Measurements from ENCODE around the gene ADIPOR2.

The ADIPOR2 gene

DNA sequence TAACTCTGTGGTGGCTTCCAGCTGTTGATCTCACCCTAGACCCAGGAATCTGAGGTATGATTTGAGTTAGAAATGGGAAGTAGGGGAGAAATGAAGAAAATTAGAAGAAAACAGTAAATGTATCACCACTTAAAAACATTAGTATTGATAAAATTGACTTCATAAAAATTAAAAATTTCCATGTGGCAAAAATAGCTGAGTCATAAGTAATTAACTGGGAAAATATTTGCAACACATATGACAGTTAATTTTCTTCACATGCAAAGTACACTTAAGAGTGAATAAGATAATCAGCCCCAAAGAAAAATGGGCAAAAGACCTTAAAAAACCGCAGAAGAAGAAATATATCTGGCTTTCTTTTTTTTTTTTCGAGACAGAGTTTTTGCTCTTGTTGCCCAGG, 25.5 kb upstream of the ADIPOR2 start:
- Histone ChIP-seq H3K4me3 (ENCODE audit: low read depth, low read length, poor library complexity, severe bottlenecking) (no peak overlapping the region), H3K9ac (ENCODE audit: low read length) (no peak overlapping the region)

GRCh38 chr12:1666215-1666614, 24.7 kb upstream of the ADIPOR2 start:
- Histone ChIP-seq H2AFZ (ENCODE audit: low read length) (no peak overlapping the region), H3K36me3 (ENCODE audit: insufficient read depth, low read length) (no peaks in the 10 kb centered on the region), H4K20me1 (ENCODE audit: insufficient read depth, low read length) (no peaks in the 10 kb centered on the region), H3K27ac (ENCODE audit: low read depth, low read length, poor library complexity, severe bottlenecking) (no peak overlapping the region), H3K9me3 (ENCODE audit: low read length) (no peaks in the 10 kb centered on the region), H3K79me2 (ENCODE audit: insufficient read depth, low read length) (no peaks in the 10 kb centered on the region), H3K9ac (ENCODE audit: low read length) (no peak overlapping the region), H3K9me2 (ENCODE audit: low read depth, low read length) (no peaks in the 10 kb centered on the region), H3K4me2 (ENCODE audit: low read length) (no peak overlapping the region), H3K4me1 (ENCODE audit: insufficient read depth, low read length, severe bottlenecking) (peaks cover 8% of the 10 kb centered on the region), H3K27me3 (ENCODE audit: insufficient read depth, low read length) (0 out of 2 replicates have a peak, but pooled peaks cover 4% of the 10 kb centered on the region), H3F3A (ENCODE audit: insufficient read depth, low read length) (no peaks in the 10 kb centered on the region), H3K4me3 (ENCODE audit: low read depth, low read length, poor library complexity, severe bottlenecking) (no peak overlapping the region)
- TF ChIP-seq EZH2 (IDR thresholded peaks at IDR 0.05; ENCODE audit: borderline replicate concordance, low read length) (no peak), CTCF (IDR thresholded peaks at IDR 0.05; ENCODE audit: low read length) (no peak)

More for the DNA sequence above, 25.5 kb upstream of the ADIPOR2 start:
- Histone ChIP-seq H3K9me3 (ENCODE audit: low read length) (no peaks in the 10 kb centered on the region), H3K27me3 (ENCODE audit: insufficient read depth, low read length) (0 out of 2 replicates have a peak, but pooled peaks cover 4% of the 10 kb centered on the region), H3K9me2 (ENCODE audit: low read depth, low read length) (no peaks in the 10 kb centered on the region), H3K27ac (ENCODE audit: low read depth, low read length, poor library complexity, severe bottlenecking) (no peak overlapping the region), H3F3A (ENCODE audit: insufficient read depth, low read length) (no peaks in the 10 kb centered on the region), H2AFZ (ENCODE audit: low read length) (no peak overlapping the region), H3K79me2 (ENCODE audit: insufficient read depth, low read length) (no peaks in the 10 kb centered on the region), H4K20me1 (ENCODE audit: insufficient read depth, low read length) (no peaks in the 10 kb centered on the region), H3K4me2 (ENCODE audit: low read length) (no peak overlapping the region), H3K36me3 (ENCODE audit: insufficient read depth, low read length) (no peaks in the 10 kb centered on the region), H3K4me1 (ENCODE audit: insufficient read depth, low read length, severe bottlenecking) (peaks cover 8% of the 10 kb centered on the region)
- TF ChIP-seq EZH2 (IDR thresholded peaks at IDR 0.05; ENCODE audit: borderline replicate concordance, low read length), result no peak
- TF ChIP-seq CTCF (IDR thresholded peaks at IDR 0.05; ENCODE audit: low read length), result no peak

DNA sequence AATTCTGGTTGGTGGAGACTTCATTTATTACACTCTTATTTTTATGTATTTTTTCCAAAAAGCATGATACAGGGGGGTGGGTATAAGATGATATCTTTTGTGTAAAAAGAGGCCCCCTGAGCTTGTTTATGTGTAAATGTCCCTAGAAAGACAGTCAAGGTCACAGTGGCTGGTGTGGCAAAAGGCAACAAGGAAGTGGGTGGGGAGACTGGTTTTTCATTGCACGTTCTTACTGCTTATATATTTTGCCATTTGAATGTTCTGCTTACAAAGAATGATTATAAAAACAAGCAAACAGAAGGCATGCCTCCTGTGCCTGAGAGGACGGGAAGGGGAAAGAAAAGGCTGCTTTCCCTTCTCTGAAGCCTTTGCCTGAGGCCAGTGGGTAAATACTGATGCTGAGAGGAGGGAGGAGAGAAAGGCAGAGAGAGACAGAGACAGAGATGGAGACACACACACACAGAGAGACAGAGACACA, 24.1 kb upstream of the ADIPOR2 start:
- no peak overlapping the region for H2AFZ ChIP-seq (ENCODE audit: low read length)
- TF ChIP-seq EZH2 (IDR thresholded peaks at IDR 0.05; ENCODE audit: borderline replicate concordance, low read length), result no peak
- TF ChIP-seq CTCF (IDR thresholded peaks at IDR 0.05; ENCODE audit: low read length), result no peak
- H3F3A ChIP-seq (ENCODE audit: insufficient read depth, low read length), result no peaks in the 10 kb centered on the region
- H3K4me1 ChIP-seq (ENCODE audit: insufficient read depth, low read length, severe bottlenecking), result peaks cover 8% of the 10 kb centered on the region
- H3K4me3 ChIP-seq (ENCODE audit: low read depth, low read length, poor library complexity, severe bottlenecking), result no peak overlapping the region
- no peaks in the 10 kb centered on the region for H4K20me1 ChIP-seq (ENCODE audit: insufficient read depth, low read length)
- H3K36me3 ChIP-seq (ENCODE audit: insufficient read depth, low read length), result no peaks in the 10 kb centered on the region
- H3K27ac ChIP-seq (ENCODE audit: low read depth, low read length, poor library complexity, severe bottlenecking), result no peak overlapping the region
- H3K9me2 ChIP-seq (ENCODE audit: low read depth, low read length), result no peaks in the 10 kb centered on the region
- no peak overlapping the region for H3K4me2 ChIP-seq (ENCODE audit: low read length)
- no peaks in the 10 kb centered on the region for H3K9me3 ChIP-seq (ENCODE audit: low read length)
- H3K79me2 ChIP-seq (ENCODE audit: insufficient read depth, low read length), result no peaks in the 10 kb centered on the region
- H3K27me3 ChIP-seq (ENCODE audit: insufficient read depth, low read length), result 0 out of 2 replicates have a peak, but pooled peaks cover 4% of the 10 kb centered on the region
- H3K9ac ChIP-seq (ENCODE audit: low read length), result no peak overlapping the region

Measured in OCI-LY1 (cell line).